Measurements from ENCODE around the gene SSR4.

The SSR4 gene

GRCh38 chrX:153832728-153833127 lies 38.3 kb downstream of the SSR4 start:
- DNase-seq, result no peak

- no peak for DNase-seq
Measured at GRCh38 chrX:153836921-153837320, 42.5 kb downstream of the SSR4 start.

- DNase-seq, result no peak
Measured at GRCh38 chrX:153844509-153845082, 50.1 kb downstream of the SSR4 start.

GRCh38 chrX:153845195-153845594 lies 50.7 kb downstream of the SSR4 start:
- DNase-seq, result no peak

- DNase-seq, result no peak
Measured at GRCh38 chrX:153845842-153846241, 51.4 kb downstream of the SSR4 start.

Data from COR-L47 (cell line).